Neural cell (in vitro differentiated cells): ENCODE data around the gene LRRC57.

ENCODE experiments used
- EZH2 ChIP-seq: fragments of 200-600, 300-800 bp; shearing (Covaris generic), sonication (generic); IDR thresholded peaks from 2 replicates; pipeline ENCODE4 v1.6.1; 2014; ENCODE audit warnings: antibody characterized with exemption, low read length, borderline replicate concordance, mild to moderate bottlenecking; ENCODE audit not compliant: insufficient read depth, poor library complexity, severe bottlenecking
- MXI1 ChIP-seq: fragments of 450-650 bp; conservative IDR thresholded peaks from 2 replicates; pipeline ENCODE4 v1.6.1; 2014; ENCODE audit warnings: antibody characterized with exemption, mild to moderate bottlenecking; ENCODE audit not compliant: poor library complexity, severe bottlenecking
- SMC3 ChIP-seq: fragments of 450-650 bp; conservative IDR thresholded peaks from 2 replicates; pipeline ENCODE4 v1.6.1; 2014; ENCODE audit warnings: antibody characterized with exemption, mild to moderate bottlenecking, moderate library complexity; ENCODE audit not compliant: poor library complexity
- TF ChIP-seq, protein P1 (sequence below): fragments of 450-650 bp; IDR thresholded peaks from 2 replicates; pipeline ENCODE4 v1.5.1; 2014; ENCODE audit warnings: antibody characterized with exemption, mild to moderate bottlenecking, moderate library complexity; ENCODE audit not compliant: poor library complexity, severe bottlenecking

DNA sequence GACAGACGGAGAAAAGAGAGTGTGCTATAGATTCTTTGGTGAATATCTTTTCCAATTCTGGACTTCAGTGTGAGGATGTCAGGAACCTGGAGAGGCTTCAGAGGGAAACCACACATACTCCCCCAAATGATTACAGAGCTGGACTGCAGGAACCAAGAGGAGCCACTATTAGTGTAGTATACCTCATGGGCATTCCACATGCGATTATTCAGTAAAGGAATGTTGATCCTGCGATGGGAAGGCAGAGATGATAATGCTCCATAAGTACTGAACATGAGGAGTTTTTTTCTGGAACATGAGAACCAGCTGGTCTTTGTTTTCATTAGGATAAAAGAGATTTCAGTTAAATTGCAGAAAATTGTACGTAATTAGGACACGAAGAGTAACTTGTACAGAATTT is 45.5 kb upstream of the LRRC57 start:
- TF ChIP-seq, protein P1, sequence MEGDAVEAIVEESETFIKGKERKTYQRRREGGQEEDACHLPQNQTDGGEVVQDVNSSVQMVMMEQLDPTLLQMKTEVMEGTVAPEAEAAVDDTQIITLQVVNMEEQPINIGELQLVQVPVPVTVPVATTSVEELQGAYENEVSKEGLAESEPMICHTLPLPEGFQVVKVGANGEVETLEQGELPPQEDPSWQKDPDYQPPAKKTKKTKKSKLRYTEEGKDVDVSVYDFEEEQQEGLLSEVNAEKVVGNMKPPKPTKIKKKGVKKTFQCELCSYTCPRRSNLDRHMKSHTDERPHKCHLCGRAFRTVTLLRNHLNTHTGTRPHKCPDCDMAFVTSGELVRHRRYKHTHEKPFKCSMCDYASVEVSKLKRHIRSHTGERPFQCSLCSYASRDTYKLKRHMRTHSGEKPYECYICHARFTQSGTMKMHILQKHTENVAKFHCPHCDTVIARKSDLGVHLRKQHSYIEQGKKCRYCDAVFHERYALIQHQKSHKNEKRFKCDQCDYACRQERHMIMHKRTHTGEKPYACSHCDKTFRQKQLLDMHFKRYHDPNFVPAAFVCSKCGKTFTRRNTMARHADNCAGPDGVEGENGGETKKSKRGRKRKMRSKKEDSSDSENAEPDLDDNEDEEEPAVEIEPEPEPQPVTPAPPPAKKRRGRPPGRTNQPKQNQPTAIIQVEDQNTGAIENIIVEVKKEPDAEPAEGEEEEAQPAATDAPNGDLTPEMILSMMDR: no peak
- TF ChIP-seq SMC3: no peak
- TF ChIP-seq MXI1: no peak
- no peak for TF ChIP-seq EZH2
